Body of pancreas (tissue), 4 donors: ENCODE data around the gene BAZ2B.

Experiments
- CTCF ChIP-seq, 7 experiments: fragments of 450-650 bp in 4 of 7; fragments of 200-600 bp in 3 of 7; sonication (generic) in 3 of 7; IDR thresholded peaks; one replicate each; pipeline ENCODE4 v1.5.1; 2016 to 2019; ENCODE audit warnings: antibody characterized with exemption in 7 of 7
- POLR2A ChIP-seq, 3 donors: fragments of 450-650 bp; IDR thresholded peaks; one replicate each; pipeline ENCODE4 v1.6.1; 2016; ENCODE audit warnings: antibody characterized with exemption in 3 of 3, mild to moderate bottlenecking in 2 of 3

GRCh38 chr2:159604159-159604558, 12.2 kb downstream of the BAZ2B start:
- TF ChIP-seq CTCF (IDR thresholded peaks at IDR 0.05) (no peak), POLR2A (IDR thresholded peaks at IDR 0.05) (no peak)
